ENCODE data around the gene FBLN2. TPM values are rescaled to one million over a fixed set of nuclear protein-coding genes. Genes with fewer than 3 reads are reported as not detected.

The FBLN2 gene
- total and polyA plus RNA-seq, 8 donors = 1.8 to 143 (median 11.9) TPM

DNA sequence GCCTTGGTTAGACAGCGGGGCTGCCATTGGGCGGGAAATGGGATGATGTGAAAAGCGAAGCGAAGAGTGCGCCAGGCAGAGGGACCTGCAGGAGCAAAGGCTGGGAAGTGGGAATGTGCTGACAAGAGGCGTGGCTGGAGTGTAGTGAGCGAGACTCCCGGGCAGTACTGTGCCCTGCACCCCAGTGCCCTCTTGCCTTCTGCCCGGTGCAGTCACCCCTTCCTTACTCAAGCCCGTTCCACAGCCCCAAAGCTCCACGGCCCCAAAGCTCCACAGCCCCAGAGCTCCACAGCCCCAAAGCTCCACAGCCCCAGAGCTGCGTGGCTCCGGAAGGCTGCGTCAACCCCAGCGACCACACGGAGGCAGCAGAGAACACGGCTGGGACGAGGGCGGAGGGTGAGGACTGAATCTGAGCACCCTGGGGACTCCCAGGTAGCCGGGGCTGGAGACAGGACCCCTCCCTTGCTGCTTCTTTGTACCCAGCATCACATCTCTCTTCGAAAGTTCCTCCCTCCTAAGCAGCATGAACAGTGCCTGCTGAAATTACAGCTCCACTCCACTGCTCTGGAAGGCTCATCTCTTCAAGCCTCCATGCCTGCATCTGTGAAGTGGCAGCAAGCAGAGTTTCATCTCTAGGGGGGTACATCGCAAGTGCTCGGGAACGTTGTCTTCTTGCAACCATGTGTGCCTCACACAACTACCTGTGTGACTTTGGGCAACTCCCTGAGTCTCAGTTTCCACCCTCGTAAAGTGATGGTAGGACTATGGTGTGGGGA, 108.9 kb downstream of the FBLN2 start:
- WGBS, 5 donors = 13 to 20% (median 16%) methylated on average over 21 to 25 of the region's 25 CpGs
- no peaks in the 10 kb centered on the region for H3K36me3 ChIP-seq
- TF ChIP-seq, protein P1, sequence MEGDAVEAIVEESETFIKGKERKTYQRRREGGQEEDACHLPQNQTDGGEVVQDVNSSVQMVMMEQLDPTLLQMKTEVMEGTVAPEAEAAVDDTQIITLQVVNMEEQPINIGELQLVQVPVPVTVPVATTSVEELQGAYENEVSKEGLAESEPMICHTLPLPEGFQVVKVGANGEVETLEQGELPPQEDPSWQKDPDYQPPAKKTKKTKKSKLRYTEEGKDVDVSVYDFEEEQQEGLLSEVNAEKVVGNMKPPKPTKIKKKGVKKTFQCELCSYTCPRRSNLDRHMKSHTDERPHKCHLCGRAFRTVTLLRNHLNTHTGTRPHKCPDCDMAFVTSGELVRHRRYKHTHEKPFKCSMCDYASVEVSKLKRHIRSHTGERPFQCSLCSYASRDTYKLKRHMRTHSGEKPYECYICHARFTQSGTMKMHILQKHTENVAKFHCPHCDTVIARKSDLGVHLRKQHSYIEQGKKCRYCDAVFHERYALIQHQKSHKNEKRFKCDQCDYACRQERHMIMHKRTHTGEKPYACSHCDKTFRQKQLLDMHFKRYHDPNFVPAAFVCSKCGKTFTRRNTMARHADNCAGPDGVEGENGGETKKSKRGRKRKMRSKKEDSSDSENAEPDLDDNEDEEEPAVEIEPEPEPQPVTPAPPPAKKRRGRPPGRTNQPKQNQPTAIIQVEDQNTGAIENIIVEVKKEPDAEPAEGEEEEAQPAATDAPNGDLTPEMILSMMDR (IDR thresholded peaks at IDR 0.05) = peak in 5 of 7 experiments; percentile 46 to 73 (median 62)
- TF ChIP-seq POLR2AphosphoS5 (IDR thresholded peaks at IDR 0.05) = no peak
- TF ChIP-seq EP300 (IDR thresholded peaks at IDR 0.05) = no peak
- TF ChIP-seq POLR2A (IDR thresholded peaks at IDR 0.05) = no peak
- peaks cover 7 to 18% (median 13%) of the 10 kb centered on the region in 4 donors for H3K4me1 ChIP-seq
- intact Hi-C loops (cut with DNase I; ENCODE audit: low total_unique reads) = loop anchor here (10.0 kb wide), 2 partner anchors 227 to 563 kb away; partner anchors contain the start of gene WNT7A
- no peak overlapping the region for H3K27ac ChIP-seq
- DNase-seq = peak; percentile 49 to 84
- H3K4me3 ChIP-seq = no peak overlapping the region
- no peaks in the 10 kb centered on the region for H3K9me3 ChIP-seq
- peaks cover 0 to 73% (median 29%) of the 10 kb centered on the region in 3 donors for H3K27me3 ChIP-seq

DNA sequence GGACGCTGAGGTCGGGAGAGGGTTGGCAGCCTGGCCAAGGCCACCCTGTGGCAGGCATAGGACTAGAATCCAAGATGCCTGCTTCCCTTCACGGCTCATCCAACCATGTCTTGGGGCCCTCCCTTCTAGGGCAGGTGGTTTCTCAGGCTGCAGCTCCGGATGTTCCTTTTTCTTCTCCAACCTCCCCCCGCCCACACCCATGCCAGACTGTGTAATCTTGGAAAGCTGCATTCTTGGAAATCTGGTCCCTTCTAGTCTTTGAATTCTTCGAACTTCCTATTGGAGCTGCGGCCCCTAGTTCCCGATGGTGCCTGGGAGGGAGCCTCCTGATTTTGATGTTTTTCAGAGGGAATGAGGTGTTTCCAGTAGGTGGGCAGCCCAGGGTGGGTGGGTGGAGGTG, 109.8 kb downstream of the FBLN2 start:
- Histone ChIP-seq H3K27me3 (peaks cover 0 to 76% (median 29%) of the 10 kb centered on the region in 3 donors), H3K36me3 (no peaks in the 10 kb centered on the region), H3K4me3 (no peak overlapping the region), H3K27ac (no peak overlapping the region), H3K9me3 (no peaks in the 10 kb centered on the region), H3K4me1 (peaks cover 7 to 18% (median 13%) of the 10 kb centered on the region in 4 donors)
- WGBS, 5 donors = 69 to 76% (median 74%) methylated on average over 8 of the region's 8 CpGs
- intact Hi-C loops (cut with DNase I; ENCODE audit: low total_unique reads) = loop anchor here (10.0 kb wide), 2 partner anchors 226 to 564 kb away; partner anchors contain the start of gene WNT7A
- TF ChIP-seq EP300 (IDR thresholded peaks at IDR 0.05) (no peak), POLR2AphosphoS5 (IDR thresholded peaks at IDR 0.05) (no peak), POLR2A (IDR thresholded peaks at IDR 0.05) (no peak)
- TF ChIP-seq, protein P1 (IDR thresholded peaks at IDR 0.05) = no peak
- DNase-seq = no peak

DNA sequence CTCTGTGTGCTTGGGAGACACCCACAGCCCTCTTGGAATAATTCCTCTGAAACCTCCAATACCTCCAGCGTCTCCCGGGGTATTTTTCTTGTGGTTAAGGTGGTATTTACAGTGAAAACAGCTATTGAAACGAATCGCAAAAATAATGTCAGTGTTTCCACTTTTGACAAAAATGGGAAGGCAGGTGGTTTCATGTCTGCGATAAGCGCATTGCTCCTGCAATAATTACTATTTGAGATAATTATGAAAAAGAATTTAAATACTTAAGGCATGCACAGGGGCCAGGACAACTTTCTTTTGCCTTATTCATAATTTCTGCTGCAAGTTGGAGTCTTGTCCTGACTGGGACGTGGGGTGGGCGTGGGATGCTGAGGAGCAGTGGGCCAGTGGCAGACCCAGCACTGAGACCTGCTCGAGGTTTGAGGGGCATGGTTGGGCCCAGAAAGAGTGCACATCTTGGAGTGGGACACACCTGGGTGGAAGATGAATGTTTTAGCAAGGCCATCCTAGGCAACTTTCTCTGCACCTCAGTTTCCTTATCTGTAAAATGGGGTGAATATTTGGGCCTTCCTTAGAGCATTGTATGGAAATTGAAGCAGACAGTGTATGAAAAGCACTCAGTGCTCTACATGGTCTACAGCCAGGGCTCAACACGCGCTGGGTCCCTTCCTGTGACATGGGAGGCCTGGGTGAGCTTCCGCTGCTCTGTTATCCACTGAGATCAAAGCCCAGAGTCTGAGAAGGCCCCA, 110.5 kb downstream of the FBLN2 start:
- Histone ChIP-seq H3K4me1 (peaks cover 7 to 18% (median 13%) of the 10 kb centered on the region in 4 donors), H3K27ac (no peak overlapping the region), H3K27me3 (peaks cover 0 to 71% (median 25%) of the 10 kb centered on the region in 3 donors), H3K9me3 (no peaks in the 10 kb centered on the region), H3K36me3 (no peaks in the 10 kb centered on the region), H3K4me3 (no peak overlapping the region)
- TF ChIP-seq EP300 (IDR thresholded peaks at IDR 0.05) (no peak), POLR2A (IDR thresholded peaks at IDR 0.05) (no peak), POLR2AphosphoS5 (IDR thresholded peaks at IDR 0.05) (no peak)
- TF ChIP-seq, protein P1 (IDR thresholded peaks at IDR 0.05) = no peak
- 74 to 83% (median 77%) methylated on average over 12 of the region's 12 CpGs for WGBS, 5 donors
- intact Hi-C loops (cut with DNase I; ENCODE audit: low total_unique reads) = loop anchor here (10.0 kb wide), 2 partner anchors 225 to 565 kb away; partner anchors contain the start of gene WNT7A
- DNase-seq = no peak
